ENCODE measurements around the gene KLHL25.

DNA sequence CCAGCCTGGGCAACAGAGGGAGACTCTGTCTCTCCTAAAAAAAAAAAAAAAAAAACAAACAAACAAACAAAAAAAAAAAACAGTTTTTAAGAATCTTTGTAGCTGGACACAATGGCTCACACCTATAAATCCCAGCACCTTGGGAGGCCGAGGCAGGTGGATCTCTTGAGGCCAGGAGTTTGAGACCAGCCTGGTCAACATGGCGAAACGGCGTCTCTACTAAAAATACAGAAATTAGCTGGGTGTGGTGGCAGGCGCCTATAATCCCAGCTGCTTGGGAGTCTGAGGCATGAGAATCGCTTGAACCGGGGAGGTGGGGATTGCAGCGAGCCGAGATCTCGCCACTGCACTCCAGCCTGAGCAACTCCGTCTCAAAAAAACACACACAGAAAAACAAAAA, 53.1 kb downstream of the KLHL25 start:
- TF ChIP-seq, protein P1, sequence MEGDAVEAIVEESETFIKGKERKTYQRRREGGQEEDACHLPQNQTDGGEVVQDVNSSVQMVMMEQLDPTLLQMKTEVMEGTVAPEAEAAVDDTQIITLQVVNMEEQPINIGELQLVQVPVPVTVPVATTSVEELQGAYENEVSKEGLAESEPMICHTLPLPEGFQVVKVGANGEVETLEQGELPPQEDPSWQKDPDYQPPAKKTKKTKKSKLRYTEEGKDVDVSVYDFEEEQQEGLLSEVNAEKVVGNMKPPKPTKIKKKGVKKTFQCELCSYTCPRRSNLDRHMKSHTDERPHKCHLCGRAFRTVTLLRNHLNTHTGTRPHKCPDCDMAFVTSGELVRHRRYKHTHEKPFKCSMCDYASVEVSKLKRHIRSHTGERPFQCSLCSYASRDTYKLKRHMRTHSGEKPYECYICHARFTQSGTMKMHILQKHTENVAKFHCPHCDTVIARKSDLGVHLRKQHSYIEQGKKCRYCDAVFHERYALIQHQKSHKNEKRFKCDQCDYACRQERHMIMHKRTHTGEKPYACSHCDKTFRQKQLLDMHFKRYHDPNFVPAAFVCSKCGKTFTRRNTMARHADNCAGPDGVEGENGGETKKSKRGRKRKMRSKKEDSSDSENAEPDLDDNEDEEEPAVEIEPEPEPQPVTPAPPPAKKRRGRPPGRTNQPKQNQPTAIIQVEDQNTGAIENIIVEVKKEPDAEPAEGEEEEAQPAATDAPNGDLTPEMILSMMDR (IDR thresholded peaks at IDR 0.05; ENCODE audit: borderline replicate concordance, extremely low read depth, low read length, poor library complexity, severe bottlenecking) = no peak
- no peak for TF ChIP-seq EZH2 (IDR thresholded peaks at IDR 0.05; ENCODE audit: borderline replicate concordance, low read depth, low read length, severe bottlenecking)
